NCI-H1105 treated with DMSO at 0.1 percent for 48 hours (cell line): Measurements from ENCODE around the gene KCNK10.

Experiments used
- DNase-seq: peaks from one replicate; lab custom pipeline; 2025; lab: John Stamatoyannopoulos, UW

KCNK10 gene

GRCh38 chr14:88323086-88323522 is at the start of gene KCNK10:
TSS of gene KCNK10 (minus strand) at chr14:88323269. CDS start at chr14:88322798, 471 bp downstream.
- peak; percentile 67 for DNase-seq

GRCh38 chr14:88369496-88369895 is 46.4 kb upstream of the KCNK10 start:
- DNase-seq: no peak

- DNase-seq: no peak
Observed at GRCh38 chr14:88364710-88365413, 41.8 kb upstream of the KCNK10 start.

GRCh38 chr14:88363644-88364043 is 40.6 kb upstream of the KCNK10 start:
- DNase-seq: no peak

- DNase-seq: no peak
Observed at GRCh38 chr14:88359500-88359899, 36.4 kb upstream of the KCNK10 start.

- no peak for DNase-seq
Observed at GRCh38 chr14:88354358-88354757, 31.3 kb upstream of the KCNK10 start.

GRCh38 chr14:88352698-88353097 is 29.6 kb upstream of the KCNK10 start:
- peak; percentile 97 for DNase-seq

- no peak for DNase-seq
Observed at GRCh38 chr14:88351966-88352691, 29.1 kb upstream of the KCNK10 start.

- no peak for DNase-seq
Observed at GRCh38 chr14:88348546-88348945, 25.5 kb upstream of the KCNK10 start.

GRCh38 chr14:88346048-88346639 is 23.1 kb upstream of the KCNK10 start:
- peak; percentile 40 for DNase-seq

GRCh38 chr14:88342980-88343379 is 19.9 kb upstream of the KCNK10 start:
- no peak for DNase-seq

- no peak for DNase-seq
Observed at GRCh38 chr14:88340357-88340756, 17.3 kb upstream of the KCNK10 start.

- DNase-seq: no peak
Observed at GRCh38 chr14:88333036-88333435, 10.0 kb upstream of the KCNK10 start.

GRCh38 chr14:88327497-88327896 is 4.4 kb upstream of the KCNK10 start:
- DNase-seq: peak; percentile 76

GRCh38 chr14:88326352-88327103 is 3.5 kb upstream of the KCNK10 start:
- DNase-seq: peak; percentile 45

GRCh38 chr14:88325883-88326282 is 2.8 kb upstream of the KCNK10 start:
- DNase-seq: no peak

- DNase-seq: no peak
Observed at GRCh38 chr14:88324930-88325329, 1.9 kb upstream of the KCNK10 start.

- no peak for DNase-seq
Observed at GRCh38 chr14:88324491-88324890, 1.4 kb upstream of the KCNK10 start.

GRCh38 chr14:88323523-88324199 is 592 bp upstream of the KCNK10 start:
- DNase-seq: peak; percentile 67

- DNase-seq: peak; percentile 15
Observed at GRCh38 chr14:88322504-88323085, 474 bp downstream of the KCNK10 start.
